HepG2 (cell line): Measurements from ENCODE around the gene TNS1.

Experiments used
- EP300 ChIP-seq, 3 experiments: sonication (generic) in 1 of 3; formaldehyde crosslinking in 1 of 3; IDR thresholded peaks; 2 replicates each; pipeline versions ENCODE4 v1.5.1 to v1.6.1; 2011 to 2020; ENCODE audit warnings: low read depth in 2 of 3, low read length in 2 of 3, borderline replicate concordance in 1 of 3, improper control_type of control experiment in 1 of 3, mild to moderate bottlenecking in 1 of 3, missing genetic modification reagents in 1 of 3, moderate library complexity in 1 of 3
- FOXK1 ChIP-seq: sonication (generic); formaldehyde crosslinking; IDR thresholded peaks from 2 replicates; pipeline ENCODE4 v1.4.0; 2020; ENCODE audit warnings: low read depth, missing genetic modification reagents, borderline replicate concordance
- GTF2F1 ChIP-seq: fragments of 150-350 bp; IDR thresholded peaks from 2 replicates; pipeline ENCODE4 v1.6.1; 2014; ENCODE audit warnings: low read length
- ZNF782 ChIP-seq: sonication (generic); formaldehyde crosslinking; IDR thresholded peaks from 2 replicates; pipeline ENCODE4 v1.4.0; 2020; ENCODE audit warnings: missing genetic modification reagents, mild to moderate bottlenecking, borderline replicate concordance
- TF ChIP-seq, protein P1 (sequence below): fragments of 450-650 bp; IDR thresholded peaks from 2 replicates; pipeline ENCODE4 v1.6.1; 2016

DNA sequence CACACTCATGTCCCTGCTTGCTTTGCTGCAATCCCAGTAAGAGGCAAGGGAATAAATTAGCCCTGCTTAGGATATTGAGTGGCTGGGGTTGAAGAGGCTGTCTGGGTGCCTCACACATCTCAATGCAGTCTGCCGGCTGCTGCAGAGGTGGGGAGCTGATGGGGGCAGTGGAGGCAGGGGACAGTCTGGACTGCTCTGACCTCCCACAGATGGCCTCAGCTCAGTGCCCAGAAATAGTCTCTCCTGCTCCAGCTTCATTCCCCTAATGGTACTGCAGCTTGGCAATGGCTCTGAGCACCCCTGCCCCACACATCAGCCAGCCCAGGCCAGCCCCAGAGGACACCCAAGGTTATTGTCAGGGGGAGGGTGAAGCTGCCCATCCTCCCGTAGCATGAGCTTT is 21.5 kb upstream of the TNS1 start:
- no peak for TF ChIP-seq ZNF782 (CRISPR knock-in tag)
- TF ChIP-seq GTF2F1: no peak
- TF ChIP-seq, protein P1, sequence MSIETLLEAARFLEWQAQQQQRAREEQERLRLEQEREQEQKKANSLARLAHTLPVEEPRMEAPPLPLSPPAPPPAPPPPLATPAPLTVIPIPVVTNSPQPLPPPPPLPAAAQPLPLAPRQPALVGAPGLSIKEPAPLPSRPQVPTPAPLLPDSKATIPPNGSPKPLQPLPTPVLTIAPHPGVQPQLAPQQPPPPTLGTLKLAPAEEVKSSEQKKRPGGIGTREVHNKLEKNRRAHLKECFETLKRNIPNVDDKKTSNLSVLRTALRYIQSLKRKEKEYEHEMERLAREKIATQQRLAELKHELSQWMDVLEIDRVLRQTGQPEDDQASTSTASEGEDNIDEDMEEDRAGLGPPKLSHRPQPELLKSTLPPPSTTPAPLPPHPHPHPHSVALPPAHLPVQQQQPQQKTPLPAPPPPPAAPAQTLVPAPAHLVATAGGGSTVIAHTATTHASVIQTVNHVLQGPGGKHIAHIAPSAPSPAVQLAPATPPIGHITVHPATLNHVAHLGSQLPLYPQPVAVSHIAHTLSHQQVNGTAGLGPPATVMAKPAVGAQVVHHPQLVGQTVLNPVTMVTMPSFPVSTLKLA: no peak
- TF ChIP-seq EP300 (IDR thresholded peaks at IDR 0.05; ENCODE audit: low read depth in 2 of 2, low read length in 2 of 2): no peak
- no peak for TF ChIP-seq EP300 (CRISPR knock-in tag; IDR thresholded peaks at IDR 0.05; ENCODE audit: borderline replicate concordance)
- no peak for TF ChIP-seq FOXK1
